Endothelial cell of umbilical vein (primary cell): Measurements from ENCODE around the gene THEM5. TPM values are rescaled to one million over a fixed set of nuclear protein-coding genes. Genes with fewer than 3 reads are reported as not detected.
"Not testable (repeated sequence)": the region's sequence is repeated elsewhere in the genome, so short reads cannot be mapped to it uniquely, and the experiment has no call there.

Experiments
- BruUV-seq: library from RNA; stranded (reverse); fragments of 400-500 nt; replicated peaks from 2 replicates; lab custom pipeline; 2021; lab: Mats Ljungman, UMichigan
- CTCF ChIA-PET: fragments of 300-600, 350-600 bp; sonication (Branson Sonifier 250); formaldehyde crosslinking; loops from one replicate; lab custom pipeline; 2021; ENCODE audit warnings: antibody characterized with exemption, inconsistent platforms; lab: Charles Lee
- POLR2A ChIA-PET: fragments of 300-600, 350-600 bp; sonication (Branson Sonifier 250); formaldehyde crosslinking; loops from one replicate; lab custom pipeline; 2021; ENCODE audit warnings: antibody characterized with exemption, inconsistent platforms; lab: Charles Lee
- DNase-seq: peaks from one replicate; pipeline ENCODE4 v3.0.0-alpha.2; 2011; ENCODE audit warnings: low read depth, low spot score
- FAIRE-seq: peaks from 2 replicates; lab custom pipeline; 2011; peaks lifted over from hg19 to GRCh38; lab: Jason Lieb, UNC
- H2AFZ ChIP-seq: 2 replicates; pipeline ENCODE4 v1.6.0; 2012; ENCODE audit warnings: low read depth, low read length, control low read depth, inconsistent platforms
- H3K27ac ChIP-seq: 2 replicates; pipeline ENCODE4 v1.5.1; 2011; ENCODE audit warnings: low read depth, mild to moderate bottlenecking, control low read depth, low read length, moderate library complexity; ENCODE audit not compliant: insufficient read depth
- H3K27me3 ChIP-seq, 2 experiments: 2 replicates each; pipeline versions ENCODE4 v1.6.0 to v1.6.1; 2011; ENCODE audit warnings: low read length in 2 of 2, mixed read lengths in 1 of 2; ENCODE audit not compliant: control insufficient read depth in 2 of 2, insufficient read depth in 2 of 2
- H3K36me3 ChIP-seq, 2 experiments: 2 replicates in 1 of 2; 3 replicates in 1 of 2; pipeline ENCODE4 v1.5.1; 2011; ENCODE audit warnings: low read length in 2 of 2, mild to moderate bottlenecking in 1 of 2, moderate library complexity in 1 of 2; ENCODE audit not compliant: control insufficient read depth in 2 of 2, insufficient read depth in 2 of 2; ENCODE audit errors: extremely low read depth in 1 of 2
- H3K4me1 ChIP-seq: 3 replicates; pipeline ENCODE4 v1.5.1; 2011; ENCODE audit warnings: mild to moderate bottlenecking, low read length; ENCODE audit not compliant: control insufficient read depth, insufficient read depth; ENCODE audit errors: extremely low read depth
- H3K4me2 ChIP-seq: 2 replicates; pipeline ENCODE4 v1.6.1; 2011; ENCODE audit warnings: low read length, control low read depth, mixed read lengths; ENCODE audit not compliant: insufficient read depth
- H3K4me3 ChIP-seq, 3 experiments: fragments of 200-600 bp in 1 of 3; sonication (generic), shearing (Covaris generic) in 1 of 3; replicated peaks in 1 of 3; 2 replicates each; pipeline ENCODE4 v1.5.1; 2011 to 2016; ENCODE audit warnings: control low read depth in 3 of 3, low read length in 3 of 3, mild to moderate bottlenecking in 2 of 3, inconsistent platforms in 1 of 3, low read depth in 1 of 3, moderate library complexity in 1 of 3; ENCODE audit not compliant: insufficient read depth in 1 of 3
- H3K79me2 ChIP-seq: 2 replicates; pipeline ENCODE4 v1.6.0; 2012; ENCODE audit warnings: low read length, inconsistent platforms; ENCODE audit not compliant: control insufficient read depth, insufficient read depth
- H3K9ac ChIP-seq: replicated peaks from 2 replicates; pipeline ENCODE3; 2011; ENCODE audit warnings: low read length, control low read depth; ENCODE audit not compliant: insufficient read depth; ENCODE audit errors: extremely low read depth
- H3K9me1 ChIP-seq: replicated peaks from 3 replicates; pipeline ENCODE4 v1.6.0; 2011; ENCODE audit warnings: mild to moderate bottlenecking, low read length; ENCODE audit not compliant: control insufficient read depth, insufficient read depth; ENCODE audit errors: extremely low read depth
- H3K9me3 ChIP-seq: replicated peaks from 2 replicates; pipeline ENCODE4 v1.5.1; 2012; ENCODE audit warnings: low read length, inconsistent platforms; ENCODE audit not compliant: control insufficient read depth, insufficient read depth
- H4K20me1 ChIP-seq: replicated peaks from 2 replicates; pipeline ENCODE3; 2011; ENCODE audit warnings: mild to moderate bottlenecking, low read length; ENCODE audit not compliant: control insufficient read depth, insufficient read depth; ENCODE audit errors: extremely low read depth
- EZH2 ChIP-seq: IDR thresholded peaks from 2 replicates; pipeline ENCODE4 v1.6.1; 2012; ENCODE audit warnings: borderline replicate concordance, low read depth, mild to moderate bottlenecking, moderate library complexity, low read length, inconsistent platforms; ENCODE audit not compliant: severe bottlenecking
- GATA2 ChIP-seq: IDR thresholded peaks from 2 replicates; pipeline ENCODE4 v1.7.0; 2011; ENCODE audit warnings: low read depth, mild to moderate bottlenecking, moderate library complexity, mixed read lengths, low read length; ENCODE audit not compliant: insufficient read length, insufficient read depth
- JUN ChIP-seq: IDR thresholded peaks from 2 replicates; pipeline ENCODE4 v1.6.1; 2011; ENCODE audit warnings: borderline replicate concordance, low read depth; ENCODE audit not compliant: insufficient read length, insufficient read depth
- POLR2AphosphoS5 ChIP-seq: IDR thresholded peaks from 2 replicates; pipeline ENCODE4 v1.6.1; 2012; ENCODE audit warnings: low read depth, mild to moderate bottlenecking, control low read depth, low read length, moderate library complexity; ENCODE audit not compliant: insufficient read depth
- dilution Hi-C: fragments of 300-500 bp; cut with MboI; formaldehyde crosslinking; loops from one replicate; pipeline ENCODE4 v1.15.0; 2019; ENCODE audit warnings: low sequenced_read_pairs; ENCODE audit not compliant: extremely low pct_ligation_motif_present
- intact Hi-C: fragments of 100-400 bp; cut with micrococcal nuclease; formaldehyde crosslinking; loops from one replicate; pipeline ENCODE4 v1.10.0; 2022
- polyA plus RNA-seq, 4 experiments: library from polyadenylated mRNA; depleted of rRNA in 3 of 4; stranded (reverse) in 3 of 4; unstranded in 1 of 4; fragments of >200 nt; gene quantifications; 2 replicates each; pipeline versions ENCODE4 v1.2.1 to v1.2.3, GENCODE V29; 2011 to 2012; ENCODE audit warnings: missing spikeins in 1 of 4
- total RNA-seq: library from RNA; stranded (reverse); gene quantifications from 2 replicates; pipeline ENCODE4 v1.2.3, GENCODE V29; 2021
- TF ChIP-seq, protein P1 (sequence below), 2 donors: IDR thresholded peaks; 1 replicate in 1 of 2; 2 replicates in 1 of 2; pipeline ENCODE4 v1.5.1; 2011; ENCODE audit warnings: low read length in 2 of 2, mild to moderate bottlenecking in 2 of 2, moderate library complexity in 2 of 2, control low read depth in 1 of 2, inconsistent platforms in 1 of 2, low read depth in 1 of 2; ENCODE audit not compliant: insufficient read depth in 1 of 2; ENCODE audit errors: extremely low read depth in 1 of 2

THEM5 gene
- total and polyA plus RNA-seq, 2 donors (not counting 3 experiments of a cell fraction or from before 2014, with no cell fraction given), result not detected

DNA sequence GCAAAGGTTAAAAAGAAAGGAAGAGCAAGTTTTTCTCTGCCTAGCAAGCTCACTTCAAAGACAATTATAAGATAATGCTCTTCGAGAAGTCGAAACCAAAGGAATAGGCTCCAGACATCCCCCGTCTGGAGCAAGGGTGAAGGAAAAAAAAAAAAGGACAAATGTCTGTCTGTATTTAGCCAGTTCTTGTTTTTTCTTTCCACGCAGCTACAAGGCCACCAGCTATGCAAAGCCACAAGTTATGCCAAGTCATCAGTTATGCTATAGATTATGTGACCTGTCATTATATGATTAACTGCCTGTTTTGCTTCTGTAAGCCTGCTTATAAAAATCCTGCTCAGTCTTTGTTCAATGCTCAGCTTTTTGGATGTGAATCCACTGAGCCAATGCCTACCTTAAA is 2.4 kb upstream of the THEM5 start:
- CTCF ChIA-PET, result no interaction called here
- POLR2A ChIA-PET, result interaction anchor here (0.6 kb wide), 1 partner anchor 39 kb away, joined by 3 read pairs; no protein-coding TSS in a partner anchor
- no peaks in the 10 kb centered on the region for H3K9me3 ChIP-seq
- no peak overlapping the region for H3K4me3 ChIP-seq
- intact Hi-C loops, result no loop called here
- H3K9me1 ChIP-seq, result no peaks in the 10 kb centered on the region
- peaks cover 0 to 3% of the 10 kb centered on the region in 2 experiments for H3K27me3 ChIP-seq
- no peaks in the 10 kb centered on the region for H3K79me2 ChIP-seq
- no peak overlapping the region for H3K4me2 ChIP-seq
- dilution Hi-C loops, result no loop called here
- H3K27ac ChIP-seq, result no peak overlapping the region
- H4K20me1 ChIP-seq, result no peaks in the 10 kb centered on the region
- no peak overlapping the region for H3K9ac ChIP-seq
- TF ChIP-seq, protein P1, sequence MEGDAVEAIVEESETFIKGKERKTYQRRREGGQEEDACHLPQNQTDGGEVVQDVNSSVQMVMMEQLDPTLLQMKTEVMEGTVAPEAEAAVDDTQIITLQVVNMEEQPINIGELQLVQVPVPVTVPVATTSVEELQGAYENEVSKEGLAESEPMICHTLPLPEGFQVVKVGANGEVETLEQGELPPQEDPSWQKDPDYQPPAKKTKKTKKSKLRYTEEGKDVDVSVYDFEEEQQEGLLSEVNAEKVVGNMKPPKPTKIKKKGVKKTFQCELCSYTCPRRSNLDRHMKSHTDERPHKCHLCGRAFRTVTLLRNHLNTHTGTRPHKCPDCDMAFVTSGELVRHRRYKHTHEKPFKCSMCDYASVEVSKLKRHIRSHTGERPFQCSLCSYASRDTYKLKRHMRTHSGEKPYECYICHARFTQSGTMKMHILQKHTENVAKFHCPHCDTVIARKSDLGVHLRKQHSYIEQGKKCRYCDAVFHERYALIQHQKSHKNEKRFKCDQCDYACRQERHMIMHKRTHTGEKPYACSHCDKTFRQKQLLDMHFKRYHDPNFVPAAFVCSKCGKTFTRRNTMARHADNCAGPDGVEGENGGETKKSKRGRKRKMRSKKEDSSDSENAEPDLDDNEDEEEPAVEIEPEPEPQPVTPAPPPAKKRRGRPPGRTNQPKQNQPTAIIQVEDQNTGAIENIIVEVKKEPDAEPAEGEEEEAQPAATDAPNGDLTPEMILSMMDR (IDR thresholded peaks at IDR 0.05; ENCODE audit: extremely low read depth in 1 of 2, insufficient read depth in 1 of 2, low read depth in 1 of 2, low read length in 2 of 2), result no peak
- no peak for TF ChIP-seq POLR2AphosphoS5
- TF ChIP-seq JUN, result no peak
- no peak for TF ChIP-seq EZH2
- TF ChIP-seq GATA2, result no peak
- FAIRE-seq, result no peak
- H2AFZ ChIP-seq, result no peak overlapping the region
- H3K36me3 ChIP-seq, result no peaks in the 10 kb centered on the region
- BruUV-seq, result no TSS peak
- H3K4me1 ChIP-seq, result peaks cover 7% of the 10 kb centered on the region
- no peak for DNase-seq

DNA sequence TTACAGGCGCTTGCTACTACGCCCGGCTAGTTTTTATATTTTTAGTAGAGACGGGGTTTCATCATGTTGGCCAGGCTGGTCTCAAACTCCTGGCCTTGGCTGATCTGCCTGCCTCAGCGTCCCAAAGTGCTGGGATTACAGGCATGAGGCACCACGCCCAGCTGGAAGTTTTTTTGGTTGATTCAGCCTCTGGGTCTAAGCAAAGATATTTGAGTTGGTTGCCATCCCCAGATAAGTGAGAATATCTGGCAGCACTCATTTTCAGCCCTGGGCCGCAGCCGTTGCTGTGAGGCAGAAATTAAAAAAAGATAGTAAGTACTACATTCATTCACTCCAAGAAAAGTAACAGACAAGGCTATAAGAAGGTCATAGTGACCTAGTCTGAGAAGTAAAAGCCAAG is 2.0 kb upstream of the THEM5 start:
- H2AFZ ChIP-seq, H4K20me1 ChIP-seq, H3K79me2 ChIP-seq, dilution Hi-C loops, intact Hi-C loops, CTCF ChIA-PET, POLR2A ChIA-PET, H3K4me1 ChIP-seq, H3K9ac ChIP-seq, H3K4me3 ChIP-seq, BruUV-seq, H3K36me3 ChIP-seq, H3K9me1 ChIP-seq, H3K4me2 ChIP-seq, H3K27me3 ChIP-seq, H3K9me3 ChIP-seq, H3K27ac ChIP-seq, FAIRE-seq, DNase-seq: not testable (repeated sequence)
